Thoracic aorta (tissue), 2 donors: ENCODE results near the gene KIF26B. TPM values are rescaled to one million over a fixed set of nuclear protein-coding genes. Genes with fewer than 3 reads are reported as not detected.

Source experiments
- ATAC-seq: fragments of 150-250 bp; one replicate; pipeline ENCODE4 v1.8.0; 2017; ENCODE audit warnings: low read depth; ENCODE audit not compliant: insufficient number of reproducible peaks, low FRiP score
- DNase-seq: peaks from one replicate; pipeline ENCODE4 v3.0.0-alpha.2; 2020; ENCODE audit warnings: low spot score
- H3K27ac ChIP-seq, 2 donors: fragments of 200-600 bp; sonication (generic); 1 replicate in 1 of 2; 2 replicates in 1 of 2; pipeline ENCODE4 v1.5.1; 2016; ENCODE audit warnings: mild to moderate bottlenecking in 2 of 2, moderate library complexity in 2 of 2
- H3K27me3 ChIP-seq: fragments of 200-600 bp; sonication (generic); replicated peaks from 2 replicates; pipeline ENCODE4 v1.6.0; 2016; ENCODE audit warnings: mild to moderate bottlenecking; ENCODE audit not compliant: insufficient read depth
- H3K36me3 ChIP-seq: fragments of 200-600 bp; sonication (generic); one replicate; pipeline ENCODE4 v1.5.1; 2016
- H3K4me1 ChIP-seq, 2 donors: fragments of 200-600 bp; sonication (generic); 1 replicate in 1 of 2; 2 replicates in 1 of 2; pipeline versions ENCODE4 v1.5.1 to v1.6.0; 2016; ENCODE audit warnings: low read depth in 2 of 2, mild to moderate bottlenecking in 1 of 2; ENCODE audit not compliant: control insufficient read depth in 1 of 2
- H3K4me3 ChIP-seq: fragments of 200-600 bp; sonication (generic); 2 replicates; pipeline ENCODE4 v1.5.1; 2016; ENCODE audit warnings: mild to moderate bottlenecking
- H3K9me3 ChIP-seq: fragments of 200-600 bp; sonication (generic); 2 replicates; pipeline ENCODE4 v1.5.1; 2016
- total RNA-seq, 2 donors: library from RNA; depleted of rRNA; stranded (reverse); fragments of >200 nt; gene quantifications; one replicate each; pipeline versions ENCODE4 v1.1.0 to v1.2.3, GENCODE V29; 2016
- TF ChIP-seq, protein P1 (sequence below): fragments of 200-600 bp; sonication (generic); IDR thresholded peaks from one replicate; pipeline ENCODE4 v1.5.1; 2019; ENCODE audit warnings: antibody characterized with exemption

The KIF26B gene
- total RNA-seq, 2 donors from 2014 or later = 0.14 to 0.41 TPM

- Histone ChIP-seq H3K36me3 (no peaks in the 10 kb centered on the region), H3K4me3 (no peak overlapping the region), H3K9me3 (no peaks in the 10 kb centered on the region), H3K4me1 (no peaks in the 10 kb centered on the region), H3K27ac (no peak overlapping the region), H3K27me3 (no peaks in the 10 kb centered on the region)
- no peak for ATAC-seq
- TF ChIP-seq, protein P1, sequence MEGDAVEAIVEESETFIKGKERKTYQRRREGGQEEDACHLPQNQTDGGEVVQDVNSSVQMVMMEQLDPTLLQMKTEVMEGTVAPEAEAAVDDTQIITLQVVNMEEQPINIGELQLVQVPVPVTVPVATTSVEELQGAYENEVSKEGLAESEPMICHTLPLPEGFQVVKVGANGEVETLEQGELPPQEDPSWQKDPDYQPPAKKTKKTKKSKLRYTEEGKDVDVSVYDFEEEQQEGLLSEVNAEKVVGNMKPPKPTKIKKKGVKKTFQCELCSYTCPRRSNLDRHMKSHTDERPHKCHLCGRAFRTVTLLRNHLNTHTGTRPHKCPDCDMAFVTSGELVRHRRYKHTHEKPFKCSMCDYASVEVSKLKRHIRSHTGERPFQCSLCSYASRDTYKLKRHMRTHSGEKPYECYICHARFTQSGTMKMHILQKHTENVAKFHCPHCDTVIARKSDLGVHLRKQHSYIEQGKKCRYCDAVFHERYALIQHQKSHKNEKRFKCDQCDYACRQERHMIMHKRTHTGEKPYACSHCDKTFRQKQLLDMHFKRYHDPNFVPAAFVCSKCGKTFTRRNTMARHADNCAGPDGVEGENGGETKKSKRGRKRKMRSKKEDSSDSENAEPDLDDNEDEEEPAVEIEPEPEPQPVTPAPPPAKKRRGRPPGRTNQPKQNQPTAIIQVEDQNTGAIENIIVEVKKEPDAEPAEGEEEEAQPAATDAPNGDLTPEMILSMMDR = no peak
- no peak for DNase-seq
Observed at GRCh38 chr1:245382981-245383380, 228.2 kb downstream of the KIF26B start.

- DNase-seq = no peak
- Histone ChIP-seq H3K27me3 (no peaks in the 10 kb centered on the region), H3K4me1 (no peaks in the 10 kb centered on the region), H3K36me3 (no peaks in the 10 kb centered on the region), H3K4me3 (no peak overlapping the region), H3K9me3 (no peaks in the 10 kb centered on the region), H3K27ac (no peak overlapping the region)
- TF ChIP-seq, protein P1 = no peak
- no peak for ATAC-seq
Observed at GRCh38 chr1:245383396-245384330, 228.9 kb downstream of the KIF26B start.

- Histone ChIP-seq H3K4me3 (no peak overlapping the region), H3K27me3 (no peaks in the 10 kb centered on the region), H3K27ac (no peak overlapping the region), H3K4me1 (no peaks in the 10 kb centered on the region), H3K9me3 (no peaks in the 10 kb centered on the region), H3K36me3 (no peaks in the 10 kb centered on the region)
- no peak for ATAC-seq
- TF ChIP-seq, protein P1 = no peak
- DNase-seq = no peak
Observed at GRCh38 chr1:245386297-245386971, 231.6 kb downstream of the KIF26B start.

DNA sequence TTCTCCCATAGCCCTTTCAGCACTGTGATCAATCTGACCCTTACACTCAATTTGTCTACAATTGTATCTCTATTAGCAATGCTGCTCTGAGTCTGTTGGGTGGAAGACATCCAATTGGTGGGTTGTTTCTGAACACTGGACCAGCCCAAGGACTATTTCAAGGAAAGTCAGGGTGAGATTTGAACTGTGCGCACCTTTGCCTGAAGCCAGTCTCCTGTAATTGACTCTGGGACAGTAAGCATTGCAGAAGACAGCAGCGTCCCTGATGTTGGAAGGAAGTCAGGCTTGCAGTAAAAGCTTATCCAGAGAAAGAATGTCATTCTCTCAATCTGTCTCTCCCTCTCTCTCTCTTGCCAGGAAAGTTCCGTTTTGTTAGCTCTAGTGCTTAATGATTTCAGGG, 233.9 kb downstream of the KIF26B start:
- no peak for ATAC-seq

GRCh38 chr1:245389873-245390272, 235.1 kb downstream of the KIF26B start:
- Histone ChIP-seq H3K4me3 (no peak overlapping the region), H3K4me1 (no peaks in the 10 kb centered on the region), H3K27me3 (no peaks in the 10 kb centered on the region), H3K27ac (no peak overlapping the region), H3K9me3 (no peaks in the 10 kb centered on the region), H3K36me3 (no peaks in the 10 kb centered on the region)
- ATAC-seq (no peak), DNase-seq (no peak)
- TF ChIP-seq, protein P1 = no peak

More for the DNA sequence above, 233.9 kb downstream of the KIF26B start:
- DNase-seq = no peak
- Histone ChIP-seq H3K27ac (no peak overlapping the region), H3K9me3 (no peaks in the 10 kb centered on the region), H3K27me3 (no peaks in the 10 kb centered on the region), H3K4me3 (no peak overlapping the region), H3K4me1 (no peaks in the 10 kb centered on the region), H3K36me3 (no peaks in the 10 kb centered on the region)
- TF ChIP-seq, protein P1 = no peak
